Right hindlimb (tissue), 1 donor: ENCODE measurements around the gene STRN.
"Not testable (repeated sequence)": the region's sequence is repeated elsewhere in the genome, so short reads cannot be mapped to it uniquely, and the experiment has no call there.

Experiments used
- DNase-seq: peaks from one replicate; pipeline ENCODE4 v3.0.0-alpha.2; 2018

STRN gene

DNA sequence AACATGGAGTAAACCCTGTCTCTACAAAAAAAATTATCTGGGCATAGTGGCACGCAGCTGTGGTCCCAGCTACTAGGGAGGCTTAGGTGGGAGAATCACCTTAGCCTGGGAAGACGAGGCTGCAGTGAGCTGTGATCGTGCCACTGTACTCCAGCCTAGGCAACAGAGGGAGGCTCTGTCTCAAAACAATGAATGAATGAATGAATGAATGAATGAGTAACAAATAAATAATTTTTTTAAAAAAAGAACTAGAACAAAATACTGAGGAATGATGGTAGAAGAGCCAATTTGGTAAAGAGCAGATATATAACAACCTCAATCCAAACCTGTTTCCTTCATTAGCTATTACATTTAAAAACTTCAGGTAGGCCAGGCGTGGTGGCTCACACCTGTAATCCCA is 60.1 kb downstream of the STRN start:
- no peak for DNase-seq

DNA sequence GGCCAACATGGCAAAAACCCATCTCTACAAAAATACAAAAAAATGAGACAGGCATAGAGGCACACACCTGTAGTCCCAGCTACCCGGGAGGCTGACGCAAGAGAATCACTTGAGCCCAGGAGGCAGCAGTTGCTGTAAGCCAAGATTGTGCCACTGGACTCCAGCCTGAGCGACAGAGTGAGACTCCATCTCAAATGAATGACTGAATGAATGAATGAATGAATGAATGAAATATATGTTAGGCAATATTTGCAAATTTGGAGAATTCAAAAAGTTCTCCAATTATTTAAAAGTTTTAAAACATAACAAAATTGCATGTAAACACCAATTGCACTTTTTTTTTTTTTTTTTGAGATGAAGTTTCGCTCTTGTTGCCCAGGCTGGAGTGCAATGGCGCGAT is 61.7 kb downstream of the STRN start:
- DNase-seq = no peak

DNA sequence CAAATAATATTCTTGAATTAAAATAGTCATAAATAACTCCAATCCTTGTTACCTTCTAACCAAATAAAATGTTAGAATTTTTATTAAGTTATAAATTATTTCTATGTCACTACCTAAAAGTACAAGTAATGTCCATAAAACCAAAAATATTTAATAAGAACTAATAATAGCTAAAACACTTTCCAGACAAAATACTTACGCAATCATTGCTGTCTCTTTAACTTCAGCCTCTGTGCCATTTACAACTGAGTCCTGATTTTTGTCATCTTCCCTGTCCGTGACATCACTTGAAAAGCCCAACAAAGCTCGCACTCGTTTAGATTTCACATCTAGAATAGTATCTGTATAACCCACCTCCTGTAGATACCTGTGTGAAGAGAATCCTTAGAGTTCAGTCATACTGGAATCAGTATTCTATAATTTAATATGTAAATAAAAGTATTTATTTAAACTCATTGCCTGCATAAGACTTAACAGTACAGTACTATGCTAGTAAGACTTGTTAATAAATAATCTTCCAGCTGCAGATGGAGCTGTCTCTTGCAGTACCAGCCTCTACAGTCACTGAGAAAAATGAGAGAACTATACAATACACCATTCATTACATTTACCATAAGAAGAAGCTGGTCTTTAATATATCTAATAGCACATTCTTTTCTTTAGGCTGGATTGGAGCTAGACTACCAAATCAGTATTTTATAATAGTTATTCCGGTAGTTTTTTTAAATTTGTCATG is 63.8 kb downstream of the STRN start:
- no peak for DNase-seq

DNA sequence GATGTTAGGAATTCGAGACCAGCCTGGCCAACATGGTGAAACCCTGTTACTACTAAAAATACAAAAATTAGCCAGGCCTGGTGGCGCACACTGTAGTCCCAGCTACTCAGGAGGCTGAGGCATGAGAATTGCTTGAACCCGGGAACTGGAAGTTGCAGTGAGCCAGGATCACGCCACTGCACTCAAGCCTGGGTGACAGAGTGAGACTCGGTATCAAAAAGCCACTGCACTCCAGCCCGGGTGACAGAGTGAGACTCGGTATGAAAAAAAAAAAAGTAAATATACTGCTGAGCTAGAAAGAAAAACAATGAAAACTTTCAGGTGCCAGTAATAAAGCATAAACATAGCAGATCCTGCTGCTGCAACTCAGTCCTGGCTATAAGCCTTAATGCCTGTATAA is 73.5 kb downstream of the STRN start:
- no peak for DNase-seq

DNA sequence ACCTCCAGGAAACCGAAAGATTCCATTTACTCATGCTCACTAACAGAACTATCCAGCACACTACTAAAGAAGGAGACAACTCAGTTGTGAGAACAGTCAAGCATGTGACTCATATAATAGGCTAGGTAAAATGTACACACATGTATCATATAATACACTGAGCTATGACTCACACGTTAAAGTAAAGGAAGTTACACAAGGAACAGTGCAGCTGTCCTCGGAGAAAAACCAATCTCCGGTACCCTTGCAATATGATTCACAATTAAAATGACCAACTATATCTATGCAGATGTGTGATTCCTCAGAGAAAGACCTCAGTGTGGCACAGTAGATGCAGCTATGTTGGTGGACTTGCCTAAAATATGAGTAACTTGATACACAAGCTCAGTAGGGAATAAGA is 76.5 kb downstream of the STRN start:
- no peak for DNase-seq

DNA sequence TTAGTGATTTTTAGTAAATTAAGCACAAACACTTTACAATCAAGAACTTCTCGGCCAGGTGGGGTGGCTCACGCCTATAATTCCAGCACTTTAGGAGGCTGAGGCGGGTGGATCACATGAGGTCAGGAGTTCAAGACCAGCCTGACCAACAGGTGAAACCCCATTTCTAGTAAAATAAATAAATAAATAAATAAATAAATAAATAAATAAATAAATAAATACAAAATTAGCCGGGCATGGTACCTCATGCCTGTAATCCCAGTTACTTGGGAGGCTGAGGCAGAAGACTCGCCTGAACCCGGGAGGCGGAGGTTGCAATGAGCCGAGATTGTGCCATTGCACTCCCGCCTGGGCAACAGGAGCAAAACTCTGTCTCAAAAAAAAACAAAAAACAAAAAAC is 79.2 kb downstream of the STRN start:
- not testable (repeated sequence) for DNase-seq

DNA sequence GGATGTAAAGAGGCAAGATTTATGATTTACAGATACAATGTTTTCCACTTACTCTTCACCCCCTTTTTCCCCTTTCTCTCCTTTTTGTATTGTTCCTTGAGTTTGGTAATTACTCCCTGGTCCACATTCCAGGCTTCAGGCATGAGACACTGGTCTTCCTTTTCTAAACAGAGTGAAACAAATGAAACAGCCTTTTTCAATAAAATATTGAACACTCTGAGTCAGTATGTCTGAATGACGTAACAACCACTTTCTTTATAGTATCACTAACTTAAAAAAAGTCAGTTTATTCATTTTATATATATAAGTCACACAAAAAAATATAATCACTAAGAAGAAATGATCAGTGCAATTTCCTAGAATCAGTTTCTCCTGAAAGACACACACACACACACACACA is 79.7 kb downstream of the STRN start:
- no peak for DNase-seq

DNA sequence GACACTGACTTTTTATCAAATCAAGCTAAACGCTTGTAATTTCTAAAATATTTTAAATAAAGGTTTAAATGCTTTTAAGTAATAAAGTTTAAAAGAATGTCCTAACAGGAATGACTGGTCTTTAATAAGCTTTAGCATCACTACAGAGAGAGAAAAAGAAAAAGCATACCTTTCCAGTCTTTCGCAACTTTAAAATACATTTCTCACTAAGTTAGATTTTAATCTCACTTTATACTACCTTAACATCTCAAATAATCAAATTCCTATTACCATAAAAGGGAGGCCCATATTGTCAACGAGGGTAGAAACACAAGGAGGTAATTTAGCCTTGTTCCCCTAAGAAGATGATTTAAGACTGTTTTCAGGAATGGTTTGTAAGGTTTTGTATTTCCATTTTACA is 80.7 kb downstream of the STRN start:
- DNase-seq = no peak

DNA sequence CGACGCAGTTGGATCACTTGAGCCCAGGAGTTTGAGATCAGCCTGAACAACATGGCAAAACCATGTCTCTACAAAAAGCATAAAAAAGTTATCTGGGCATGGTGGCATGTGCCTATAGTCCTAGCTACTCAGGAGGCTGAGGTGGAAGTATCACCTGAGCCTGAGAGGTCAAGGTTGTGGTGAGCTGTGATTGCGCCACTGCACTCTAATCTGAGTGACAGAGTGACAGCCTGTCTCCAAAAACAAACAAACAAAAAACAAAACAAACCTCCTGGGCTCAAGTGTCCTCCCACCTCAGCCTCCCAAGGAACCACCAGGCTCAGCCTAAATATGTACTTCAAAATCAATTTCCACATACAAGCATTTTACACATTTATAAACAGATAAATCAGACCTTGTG is 83.8 kb downstream of the STRN start:
- no peak for DNase-seq

DNA sequence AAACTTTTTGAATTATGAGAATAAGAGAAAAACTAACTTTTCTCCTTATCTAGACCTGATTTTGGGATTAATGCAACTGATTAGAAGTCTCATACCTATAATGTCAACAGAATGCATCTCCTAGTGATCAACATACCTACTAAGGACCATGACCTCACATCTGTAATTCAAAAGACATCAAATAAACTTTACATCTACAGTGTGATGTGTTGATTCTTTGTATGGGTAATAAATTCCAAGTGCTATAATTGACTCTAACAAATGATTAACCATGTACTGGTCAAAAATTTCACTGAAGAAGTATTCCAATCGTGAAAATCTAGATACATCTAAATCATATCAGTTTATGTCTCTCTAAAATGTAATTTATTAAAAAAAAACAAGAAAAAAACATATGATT is 84.5 kb downstream of the STRN start:
- DNase-seq = no peak

DNA sequence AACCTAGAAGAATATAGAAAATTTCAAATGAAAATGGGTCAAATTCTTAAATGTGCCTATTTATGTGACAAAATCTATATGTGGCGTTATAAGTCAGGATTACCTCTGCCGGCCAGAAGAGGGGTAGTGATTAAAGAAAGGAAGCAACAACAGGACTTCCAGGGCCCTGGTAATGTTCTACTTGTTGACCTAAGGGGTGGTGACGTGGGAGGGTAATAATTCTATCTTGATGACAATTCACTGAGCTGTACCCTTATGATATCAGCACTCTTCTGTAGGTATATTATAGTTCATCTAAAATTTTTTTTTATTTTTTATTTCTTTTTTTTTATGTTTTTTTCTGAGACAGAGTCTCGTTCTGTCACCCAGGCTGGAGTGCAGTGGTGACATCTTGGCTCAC is 87.9 kb downstream of the STRN start:
- DNase-seq = no peak

DNA sequence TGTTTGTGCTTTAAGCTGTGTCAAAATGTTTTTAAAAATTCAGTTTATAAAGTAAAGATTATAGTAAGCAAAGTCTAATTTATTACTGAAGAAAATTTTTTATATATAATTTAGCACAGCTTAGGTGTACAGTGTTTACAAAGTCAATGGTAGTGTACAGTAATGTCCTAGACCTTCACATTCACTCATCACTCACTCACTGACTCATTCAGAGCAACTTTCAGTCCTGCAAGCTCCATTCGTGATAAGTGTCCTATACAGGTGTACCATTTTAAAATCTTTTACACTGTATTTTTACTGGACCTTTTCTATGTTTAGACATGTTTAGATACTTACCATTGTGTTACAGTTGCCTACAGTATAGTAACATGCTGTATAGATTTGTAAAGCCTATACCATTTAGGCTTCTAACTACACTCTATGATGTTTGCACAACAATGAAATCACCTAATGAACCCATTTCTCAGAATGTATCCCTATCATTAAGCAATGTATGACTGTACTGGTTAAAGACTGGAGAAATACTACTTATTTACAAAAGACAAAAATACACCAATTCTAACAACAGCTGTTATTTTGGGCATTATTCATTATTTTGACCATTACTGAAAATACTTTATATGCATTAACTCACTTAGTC is 95.1 kb downstream of the STRN start:
- DNase-seq = no peak

DNA sequence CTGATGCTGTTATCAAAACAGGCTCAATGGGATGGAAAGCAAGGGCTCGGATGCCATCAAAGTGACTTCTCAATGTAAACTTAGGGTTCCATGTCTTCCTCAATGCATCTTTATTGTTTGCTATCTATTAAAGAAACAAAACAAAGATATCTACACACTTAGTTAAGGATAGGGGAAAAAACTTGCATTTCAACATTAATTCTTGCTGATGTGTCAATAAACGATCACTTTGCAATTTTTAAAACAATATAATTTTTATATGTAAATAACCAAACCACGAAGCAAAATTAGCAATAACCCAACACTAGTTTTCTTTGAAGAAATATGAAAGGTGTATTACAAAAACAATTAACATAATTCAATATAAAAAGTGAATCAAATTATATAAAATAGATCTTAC is 96.7 kb downstream of the STRN start:
- no peak for DNase-seq

DNA sequence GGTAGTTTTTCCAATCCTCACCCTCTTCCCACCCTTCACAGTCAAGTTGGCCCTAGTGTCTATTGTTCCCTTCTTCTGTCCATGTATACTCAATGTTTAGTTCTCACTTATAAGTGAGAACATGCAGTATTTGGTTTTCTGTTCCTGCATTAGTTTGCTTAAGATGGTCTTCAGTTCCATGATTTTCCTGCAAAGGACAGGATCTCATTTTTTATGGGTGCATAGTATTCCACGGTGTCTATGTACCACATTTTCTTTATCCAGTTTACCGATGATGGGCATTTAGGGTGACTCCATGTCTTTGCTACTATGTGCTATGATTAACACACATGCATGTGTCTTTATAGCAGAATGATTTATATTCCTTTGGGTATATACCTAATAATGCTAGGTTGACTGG is 104.4 kb downstream of the STRN start:
- no peak for DNase-seq

DNA sequence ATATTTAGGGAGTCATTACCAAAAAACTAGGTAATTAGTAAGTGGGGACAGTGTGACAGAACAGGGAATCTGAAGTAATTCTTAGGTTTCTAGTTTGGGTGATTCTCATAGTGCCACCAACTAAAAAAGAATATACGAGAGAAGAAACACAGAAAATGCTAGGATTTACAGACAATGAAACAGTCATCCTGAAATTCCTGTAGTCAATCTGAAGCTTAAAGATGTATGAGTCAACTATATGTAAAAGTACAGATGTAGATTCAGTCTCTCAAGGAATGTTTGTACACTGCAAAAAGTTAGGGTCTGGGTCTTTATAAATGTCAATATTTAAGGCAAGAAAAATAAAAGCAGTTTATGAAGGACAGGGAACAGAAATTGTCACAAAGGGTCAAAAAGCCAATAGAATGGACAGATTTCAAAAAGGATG is 107.0 kb downstream of the STRN start:
- DNase-seq = no peak

DNA sequence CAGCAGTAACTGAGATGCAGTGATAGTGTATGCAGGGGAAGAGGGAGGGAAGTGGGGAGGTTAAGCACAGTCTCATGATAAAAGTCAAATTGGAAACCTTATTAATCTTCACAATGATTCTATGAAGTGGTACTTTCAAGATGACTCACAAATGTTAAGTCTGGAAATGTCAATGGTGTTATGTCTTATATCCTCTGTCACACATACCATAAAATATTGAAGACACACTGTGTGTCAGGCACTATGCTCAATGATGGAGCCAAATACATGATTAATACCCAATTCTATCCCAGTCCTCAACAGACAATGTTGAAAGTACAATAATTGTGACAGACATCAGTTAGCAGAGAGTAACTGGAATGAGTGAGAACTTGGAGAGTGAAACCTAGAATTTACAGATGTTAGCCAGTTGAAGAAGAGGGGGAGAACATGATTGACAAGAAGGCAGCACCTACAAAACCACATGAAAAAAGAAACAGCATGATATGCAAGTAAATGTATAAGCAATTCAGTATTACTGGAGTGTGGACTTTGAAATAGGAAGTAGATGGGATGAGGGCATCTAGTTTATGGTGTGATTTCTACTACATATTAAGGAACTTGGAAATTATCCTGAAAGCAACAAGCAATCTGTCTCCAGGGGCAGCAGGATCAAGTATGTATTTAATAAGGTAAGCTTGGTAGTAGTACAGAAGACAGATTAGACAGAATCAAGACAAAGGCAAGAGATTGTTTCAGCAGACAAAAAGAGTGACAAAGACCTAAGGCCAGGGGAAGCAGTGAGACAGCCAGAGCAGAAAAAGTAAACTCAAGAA is 107.6 kb downstream of the STRN start:
- no peak for DNase-seq

DNA sequence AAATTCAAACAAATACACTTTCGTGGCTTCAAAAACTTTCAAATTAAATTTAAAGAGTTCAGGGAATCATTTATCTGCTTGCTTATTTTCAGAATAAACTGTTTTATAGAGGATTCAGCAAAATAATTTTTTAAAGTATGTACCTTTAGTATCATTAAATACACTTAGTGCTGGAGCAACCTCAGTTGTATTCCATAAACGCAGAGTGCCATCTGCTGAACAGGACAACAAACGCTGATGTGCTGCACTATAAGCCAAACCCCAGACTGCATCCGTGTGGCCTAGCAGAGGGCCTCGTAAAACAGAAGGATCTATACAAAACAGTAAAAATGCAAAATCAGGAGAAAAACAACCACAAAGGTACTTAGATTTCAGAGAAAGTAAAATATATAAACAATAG is 108.6 kb downstream of the STRN start:
- DNase-seq = no peak

DNA sequence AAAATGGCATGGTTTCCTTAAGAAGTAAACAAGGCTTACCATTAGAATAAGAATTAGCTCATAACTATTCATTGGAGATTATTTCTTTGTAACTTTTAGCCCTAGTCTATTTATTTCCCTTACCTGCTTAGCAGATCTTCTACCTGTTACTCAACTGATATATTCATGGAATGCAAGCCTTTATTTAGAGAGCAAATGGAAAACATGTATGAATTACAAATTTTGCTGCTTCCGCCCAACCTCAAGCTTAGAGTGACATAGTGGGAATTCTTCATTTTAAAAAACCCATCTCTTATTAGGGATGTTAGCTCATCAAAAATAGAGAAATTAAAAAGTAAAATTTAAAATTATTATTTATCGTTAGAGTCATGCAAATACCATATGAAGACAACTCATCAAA is 110.9 kb downstream of the STRN start:
- DNase-seq = no peak

DNA sequence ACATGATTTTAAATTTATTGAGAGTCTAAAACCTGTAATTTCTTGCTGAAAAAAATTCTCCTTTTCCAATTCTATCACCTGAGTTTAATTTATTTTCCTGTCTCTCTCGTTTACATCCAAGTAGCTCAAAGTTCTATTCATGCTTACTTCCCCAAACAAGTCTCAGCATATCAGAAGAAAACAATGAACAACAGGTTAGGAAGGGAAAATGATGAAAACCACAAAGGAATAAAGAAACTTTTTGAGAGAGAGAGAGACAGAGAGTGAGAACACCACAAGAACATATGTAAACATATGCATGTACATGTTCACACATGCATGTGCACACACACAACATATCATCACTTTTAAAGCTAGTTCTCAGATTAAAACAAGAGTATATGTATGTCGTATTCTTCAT is 112.1 kb downstream of the STRN start:
- DNase-seq = no peak

DNA sequence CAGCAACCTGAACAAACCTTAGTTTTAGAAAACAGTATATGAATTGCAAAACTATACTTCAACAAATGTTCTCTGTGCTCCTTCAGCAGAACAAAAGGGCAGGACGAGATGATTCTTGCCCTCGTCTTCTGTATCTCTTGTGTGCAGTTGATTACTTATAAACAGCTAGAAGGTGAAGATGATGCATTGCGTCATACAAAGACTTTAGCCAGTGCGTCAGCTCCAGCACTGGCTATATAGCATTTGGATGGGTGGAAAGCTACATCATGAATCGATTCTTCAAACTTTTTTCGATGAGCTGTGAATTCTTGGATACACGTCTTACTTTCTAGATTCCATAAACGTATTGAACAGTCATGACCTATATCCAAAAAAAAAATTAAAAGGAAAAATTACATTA is 117.1 kb downstream of the STRN start:
- no peak for DNase-seq

DNA sequence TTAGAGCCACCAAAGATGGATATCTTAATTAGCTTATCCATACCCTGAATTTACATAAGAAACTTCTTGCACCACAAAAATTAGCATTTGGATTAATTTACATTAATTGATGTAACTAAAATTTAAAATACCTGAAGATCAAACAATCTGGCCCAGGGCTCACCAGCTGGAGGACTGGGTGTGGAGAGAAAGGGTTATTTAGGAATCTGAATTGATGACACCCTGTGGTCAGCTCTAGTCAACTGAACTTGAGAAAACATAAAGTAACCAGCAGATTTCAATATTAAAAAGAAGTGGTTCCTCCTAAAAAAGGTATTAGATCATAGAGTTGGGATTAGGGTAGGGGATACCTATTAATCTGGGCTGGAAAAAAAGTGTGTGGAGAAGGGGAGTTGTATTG is 122.5 kb downstream of the STRN start:
- no peak for DNase-seq

DNA sequence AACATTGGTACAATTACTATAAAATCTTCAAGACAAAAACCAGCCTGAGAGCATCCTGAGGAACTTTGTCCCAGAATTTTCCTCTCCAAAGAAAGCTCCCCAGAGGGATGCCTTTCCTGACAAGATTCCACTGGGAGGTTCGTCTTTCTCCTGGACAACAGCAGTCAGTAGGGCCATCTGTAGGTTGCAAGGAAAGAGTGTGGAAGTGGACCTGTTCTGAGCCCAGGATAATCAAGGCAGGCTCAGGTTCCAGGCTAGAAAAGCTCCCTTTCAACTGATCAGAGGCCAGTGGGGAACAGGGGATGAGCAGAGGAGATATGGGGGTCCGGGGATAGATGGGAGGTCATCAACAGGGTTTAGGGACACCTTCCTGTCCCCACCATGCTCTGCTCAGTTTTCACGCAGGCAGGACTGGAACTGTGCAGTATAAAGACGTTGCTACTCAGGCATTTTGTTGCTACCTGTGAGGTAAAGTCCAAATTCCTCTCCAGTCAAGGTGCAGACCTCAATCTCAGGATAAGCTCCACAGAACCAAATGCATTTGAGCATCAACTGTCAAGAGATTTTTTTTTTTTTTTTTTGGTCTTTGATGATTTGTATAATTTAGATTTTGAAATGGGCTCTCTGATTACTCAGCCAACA is 126.2 kb downstream of the STRN start:
- no peak for DNase-seq

DNA sequence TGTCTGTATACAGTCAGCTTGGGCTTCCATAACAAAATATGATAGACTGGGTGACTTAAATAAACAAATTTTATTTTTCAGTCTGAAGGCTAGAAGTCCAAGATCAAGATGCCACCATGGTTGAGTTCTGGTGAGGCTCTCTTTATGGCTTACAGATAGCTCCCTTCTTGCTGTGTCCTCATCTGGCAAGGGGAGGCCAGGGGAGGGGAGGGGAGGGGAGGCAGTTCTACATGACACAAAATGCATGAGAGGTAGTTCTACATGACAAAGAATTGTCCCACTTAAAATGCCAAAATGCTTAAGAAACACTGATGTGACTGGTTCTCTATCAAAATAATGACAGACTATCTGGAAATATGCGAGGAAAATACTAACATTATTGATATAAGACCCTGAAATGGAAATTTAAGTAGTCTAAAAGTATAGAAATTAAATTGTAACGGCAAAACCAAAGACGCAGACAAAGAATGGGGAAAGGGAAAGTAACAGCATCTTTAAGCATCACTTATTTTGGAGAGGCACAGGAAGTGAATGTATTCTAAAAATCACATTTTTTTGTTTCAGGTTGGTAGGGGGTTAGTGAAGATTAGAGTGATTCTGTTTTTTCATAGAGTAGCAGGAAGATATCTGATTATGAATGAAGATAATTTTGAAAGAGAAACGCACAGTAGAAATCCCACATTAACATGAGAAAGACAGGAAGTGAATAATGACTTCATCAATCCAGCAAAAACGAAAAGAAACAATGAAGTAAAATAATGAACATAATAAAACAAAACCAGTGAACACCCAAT is 131.4 kb downstream of the STRN start:
- DNase-seq = no peak
